GM18505 (cell line): ENCODE results near the gene INF2.
"Not testable (repeated sequence)": the region's sequence is repeated elsewhere in the genome, so short reads cannot be mapped to it uniquely, and the experiment has no call there.

Experiments used
- ATAC-seq: cut with Tn5 transposase; IDR thresholded peaks from one replicate; pipeline ENCODE4 v1.9.1; 2021; ENCODE audit not compliant: unreplicated experiment
- POLR2A ChIP-seq: IDR thresholded peaks from 4 replicates; pipeline ENCODE4 v1.6.1; 2011; ENCODE audit warnings: borderline replicate concordance; ENCODE audit not compliant: insufficient read depth, insufficient read length; ENCODE audit errors: extremely low read depth

Gene INF2

GRCh38 chr14:104741108-104741802, 51.8 kb downstream of the INF2 start:
- no peak for TF ChIP-seq POLR2A
- no peak for ATAC-seq

- no peak for TF ChIP-seq POLR2A
- no peak for ATAC-seq
Measured at GRCh38 chr14:104741803-104742251, 52.4 kb downstream of the INF2 start.

GRCh38 chr14:104742586-104743455, 53.4 kb downstream of the INF2 start:
- no peak for TF ChIP-seq POLR2A
- no peak for ATAC-seq

- no peak for ATAC-seq
- no peak for TF ChIP-seq POLR2A
Measured at GRCh38 chr14:104743461-104744380, 54.3 kb downstream of the INF2 start.

- no peak for TF ChIP-seq POLR2A
- ATAC-seq: no peak
Measured at GRCh38 chr14:104744484-104744883, 55.1 kb downstream of the INF2 start.

GRCh38 chr14:104745431-104745830, 56.0 kb downstream of the INF2 start:
- ATAC-seq: no peak
- no peak for TF ChIP-seq POLR2A

- no peak for TF ChIP-seq POLR2A
- ATAC-seq: no peak
Measured at GRCh38 chr14:104746071-104746545, 56.7 kb downstream of the INF2 start.

GRCh38 chr14:104746934-104747481, 57.6 kb downstream of the INF2 start:
- no peak for TF ChIP-seq POLR2A
- ATAC-seq: no peak

- no peak for TF ChIP-seq POLR2A
- no peak for ATAC-seq
Measured at GRCh38 chr14:104747876-104748275, 58.5 kb downstream of the INF2 start.

- no peak for ATAC-seq
Measured at GRCh38 chr14:104749111-104749649, 59.8 kb downstream of the INF2 start.

GRCh38 chr14:104750056-104750752, 60.8 kb downstream of the INF2 start:
- ATAC-seq: no peak
- TF ChIP-seq POLR2A: no peak

More at GRCh38 chr14:104749111-104749649, 59.8 kb downstream of the INF2 start:
- no peak for TF ChIP-seq POLR2A

- not testable (repeated sequence) for ATAC-seq
Measured at GRCh38 chr14:104750753-104751057, 61.3 kb downstream of the INF2 start.

GRCh38 chr14:104751539-104752422, 62.4 kb downstream of the INF2 start:
- TF ChIP-seq POLR2A: no peak
- no peak for ATAC-seq
